HG02870 (cell line): Measurements from ENCODE around the gene CPVL.

ENCODE experiments used
- ATAC-seq: cut with Tn5 transposase; IDR thresholded peaks from one replicate; pipeline ENCODE4 v1.9.1; 2021; ENCODE audit warnings: mild to moderate bottlenecking, moderate library complexity; ENCODE audit not compliant: unreplicated experiment

CPVL gene

DNA sequence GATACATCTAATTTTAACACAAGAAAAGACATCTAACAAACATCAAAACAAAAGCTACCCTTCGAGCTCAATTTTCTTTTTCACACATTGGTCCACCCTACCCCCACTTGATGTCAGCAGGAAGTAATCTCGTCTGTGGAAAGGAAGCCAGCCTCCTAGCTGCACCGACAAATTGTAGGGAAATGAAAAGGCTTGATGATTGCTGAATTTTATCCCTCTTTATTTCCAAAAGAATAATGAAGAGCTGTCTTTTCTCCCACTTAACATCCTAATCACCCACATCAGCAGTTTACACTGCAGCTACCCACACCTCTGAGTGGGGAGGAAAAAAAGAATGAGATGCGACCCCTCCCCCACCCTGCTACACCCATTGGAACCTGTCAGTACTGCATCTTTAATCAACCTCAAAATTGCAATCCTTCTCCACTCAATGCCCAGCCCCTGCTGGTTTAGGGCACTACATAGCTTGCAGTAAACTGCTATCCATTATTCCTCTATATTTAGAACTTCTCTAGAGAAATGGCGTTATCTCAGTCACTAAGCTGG is 10.6 kb upstream of the CPVL start:
- ATAC-seq, result no peak

DNA sequence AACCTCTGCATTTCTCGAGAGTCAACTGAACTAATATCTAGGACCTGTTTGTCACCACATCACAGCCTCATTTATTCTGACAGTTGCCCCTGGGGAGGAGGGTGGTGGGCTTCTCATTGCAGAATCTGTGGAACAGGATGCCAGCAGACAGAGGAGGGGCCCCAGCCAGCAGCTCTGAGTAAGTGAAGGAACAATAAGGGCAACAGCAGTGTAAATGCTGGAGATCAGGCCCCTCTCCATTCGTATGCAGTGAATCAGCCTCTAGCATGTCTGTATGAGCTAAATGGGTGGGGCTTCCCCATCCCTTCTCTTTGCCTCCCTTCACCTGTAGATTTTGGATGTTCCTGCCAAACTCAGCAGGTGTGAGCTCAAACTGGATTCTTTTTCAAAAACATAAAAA is 7.7 kb upstream of the CPVL start:
- ATAC-seq, result no peak

DNA sequence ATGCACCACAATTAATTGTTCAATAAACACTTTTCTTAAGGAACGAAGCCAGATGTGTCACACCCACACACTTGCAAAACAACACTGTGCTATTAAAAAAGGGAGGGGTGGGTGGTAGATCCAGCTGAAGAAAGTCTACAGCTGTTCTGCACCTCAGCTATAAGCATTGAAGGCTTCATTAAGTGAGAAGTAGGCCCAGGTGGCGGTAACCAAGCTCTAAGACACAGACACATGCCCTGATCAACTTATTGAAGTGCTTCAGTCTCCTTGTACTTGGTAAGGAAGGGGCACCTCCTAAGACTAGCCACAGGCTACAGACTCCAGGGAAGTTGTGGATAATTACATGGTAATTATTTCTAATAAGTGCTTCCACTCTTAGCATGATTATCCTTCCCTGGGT is 4.5 kb upstream of the CPVL start:
- ATAC-seq, result no peak

DNA sequence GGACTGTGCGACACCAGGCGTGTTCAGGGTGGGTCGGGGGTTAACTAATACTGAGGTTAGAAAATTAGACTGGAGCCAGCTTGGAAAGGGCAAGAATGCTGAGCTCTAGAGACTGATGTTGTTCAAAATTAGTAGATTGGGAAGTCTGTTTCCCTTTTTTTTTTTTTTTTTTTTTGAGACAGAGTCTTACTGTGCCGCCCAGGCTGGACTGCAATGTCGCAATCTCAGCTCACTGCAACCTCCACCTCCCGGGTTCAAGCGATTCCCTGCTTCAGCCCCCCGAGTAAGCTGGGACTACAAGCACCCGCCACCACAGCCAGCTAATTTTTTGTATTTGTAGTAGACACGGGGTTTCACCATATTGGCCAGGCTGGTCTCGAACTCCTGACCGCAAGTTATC is 2.7 kb upstream of the CPVL start:
- ATAC-seq, result no peak

DNA sequence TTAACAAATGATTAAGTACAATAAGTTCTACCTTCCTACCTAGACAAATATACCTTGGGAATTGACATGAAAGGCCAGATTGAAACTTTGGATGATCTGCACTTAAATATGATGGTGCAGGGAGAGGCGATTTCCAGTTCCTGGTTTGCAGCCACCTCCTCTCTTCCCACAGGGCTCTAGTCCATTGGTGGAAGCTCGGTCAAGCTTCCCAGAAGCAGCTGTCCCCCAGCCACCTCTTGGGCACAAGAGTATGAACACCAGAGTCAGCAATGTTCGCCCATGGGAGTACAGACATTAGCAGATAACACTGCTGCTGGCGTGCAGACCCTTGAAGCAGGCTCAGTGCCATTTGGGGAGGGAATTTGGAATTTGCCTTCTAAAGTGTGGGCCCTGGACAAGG is 1.5 kb upstream of the CPVL start:
- ATAC-seq, result no peak

DNA sequence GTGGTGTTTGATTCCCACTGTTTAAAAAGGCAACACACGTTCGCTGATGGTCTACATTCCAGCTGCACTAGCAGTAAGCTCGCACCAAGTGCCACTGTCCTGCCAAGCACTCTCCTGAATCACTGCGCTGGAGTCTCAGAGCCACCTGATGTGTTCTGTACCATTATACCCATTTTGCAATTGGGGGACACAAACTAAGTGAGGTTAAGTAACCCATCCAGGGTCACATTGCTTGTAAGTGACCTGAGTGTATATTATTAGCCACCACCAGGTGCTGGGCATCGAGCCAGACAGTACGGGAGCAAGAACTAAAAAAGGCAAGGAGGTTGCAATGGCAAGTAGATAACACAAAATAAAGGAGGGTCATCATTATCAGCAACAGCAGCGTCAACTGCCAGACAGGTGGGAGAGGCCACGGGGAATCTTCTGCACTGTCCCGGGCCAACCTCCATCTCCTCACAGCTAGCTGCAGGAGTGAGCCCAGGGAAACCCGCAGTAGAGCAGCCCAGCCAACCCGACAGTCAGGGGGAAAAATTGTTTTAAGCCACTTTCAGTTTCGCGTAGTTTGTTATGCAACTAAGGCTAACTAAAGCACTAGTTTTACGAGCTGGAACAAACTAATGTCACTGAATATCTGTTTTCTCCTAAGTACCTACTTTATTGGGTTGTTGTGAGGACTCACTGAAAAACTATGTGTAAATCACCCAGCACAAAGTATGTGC is 712 bp upstream of the CPVL start:
- no peak for ATAC-seq

DNA sequence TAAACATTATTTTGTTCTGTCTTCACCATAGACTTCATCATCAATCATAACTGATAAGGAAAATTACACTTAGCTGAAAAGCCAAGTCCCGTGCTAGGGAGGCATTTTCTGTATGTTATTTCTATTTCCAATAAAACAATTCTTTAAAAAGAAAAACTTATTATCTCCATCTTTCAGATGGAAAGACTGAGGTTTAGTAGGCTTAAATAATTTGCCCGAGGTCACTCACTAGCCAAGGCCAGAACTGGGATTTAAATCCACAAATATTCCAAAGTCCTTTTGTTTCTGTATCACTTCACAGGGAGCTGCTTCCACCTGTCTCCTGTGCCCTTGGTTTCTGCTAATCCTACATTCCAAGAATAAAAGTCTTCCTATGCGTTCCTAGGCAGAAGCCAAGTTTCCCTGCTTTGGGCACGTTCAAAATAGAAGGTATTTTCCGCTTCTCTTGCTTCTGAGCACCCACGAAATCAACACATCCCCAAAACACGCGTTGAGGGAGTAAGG is 732 bp downstream of the CPVL start:
- ATAC-seq, result no peak

DNA sequence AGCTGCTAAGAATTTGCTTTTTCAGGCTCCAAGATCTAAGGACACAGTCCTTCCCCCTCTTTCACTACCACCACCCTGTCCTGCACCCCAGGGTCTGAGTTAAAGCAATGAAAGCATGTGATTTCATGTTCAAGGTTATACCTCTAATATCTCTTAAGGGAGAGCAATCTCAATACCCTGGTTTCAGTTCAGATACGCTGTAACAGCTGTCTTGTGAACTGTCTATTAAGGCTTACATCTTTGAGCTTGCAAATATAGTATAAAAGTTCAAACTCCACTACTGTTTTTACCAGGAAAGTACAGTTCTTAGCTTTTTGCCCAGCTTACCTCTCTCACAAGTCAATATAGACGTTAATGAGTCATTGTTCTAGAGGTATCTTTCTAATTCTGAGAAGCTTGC is 2.6 kb downstream of the CPVL start:
- no peak for ATAC-seq

DNA sequence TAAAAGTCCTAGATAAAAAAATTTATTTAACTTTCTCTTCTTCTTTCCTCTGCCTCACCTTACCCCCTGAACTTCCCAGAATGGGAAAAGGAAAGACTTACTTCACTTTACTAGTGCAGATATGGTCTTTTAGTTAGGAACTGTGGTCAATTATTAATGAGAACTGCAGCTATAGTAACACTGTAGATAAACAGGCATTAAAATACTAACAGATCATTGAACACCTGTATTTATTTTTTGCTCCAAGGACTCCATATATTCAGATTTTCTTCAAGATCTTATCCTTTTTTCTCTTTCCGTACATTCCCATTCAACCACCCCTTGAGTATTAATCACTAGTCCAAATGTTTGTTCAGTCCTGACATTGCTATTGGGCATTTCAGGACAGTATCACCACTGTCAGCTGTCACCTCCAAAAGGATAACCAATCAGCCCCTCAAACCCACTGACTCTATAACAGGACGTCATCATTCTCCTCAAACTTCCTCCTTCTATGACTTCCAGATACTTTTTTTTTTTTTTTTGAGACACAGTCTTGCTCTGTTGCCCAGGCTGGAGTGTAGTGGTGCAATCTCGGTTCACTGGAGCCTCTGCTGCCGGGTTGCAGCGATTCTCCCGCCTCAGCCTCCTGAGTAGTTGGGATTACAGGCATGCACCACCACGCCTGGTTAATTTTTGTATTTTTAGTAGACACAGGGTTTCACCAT is 4.2 kb downstream of the CPVL start:
- ATAC-seq, result no peak

DNA sequence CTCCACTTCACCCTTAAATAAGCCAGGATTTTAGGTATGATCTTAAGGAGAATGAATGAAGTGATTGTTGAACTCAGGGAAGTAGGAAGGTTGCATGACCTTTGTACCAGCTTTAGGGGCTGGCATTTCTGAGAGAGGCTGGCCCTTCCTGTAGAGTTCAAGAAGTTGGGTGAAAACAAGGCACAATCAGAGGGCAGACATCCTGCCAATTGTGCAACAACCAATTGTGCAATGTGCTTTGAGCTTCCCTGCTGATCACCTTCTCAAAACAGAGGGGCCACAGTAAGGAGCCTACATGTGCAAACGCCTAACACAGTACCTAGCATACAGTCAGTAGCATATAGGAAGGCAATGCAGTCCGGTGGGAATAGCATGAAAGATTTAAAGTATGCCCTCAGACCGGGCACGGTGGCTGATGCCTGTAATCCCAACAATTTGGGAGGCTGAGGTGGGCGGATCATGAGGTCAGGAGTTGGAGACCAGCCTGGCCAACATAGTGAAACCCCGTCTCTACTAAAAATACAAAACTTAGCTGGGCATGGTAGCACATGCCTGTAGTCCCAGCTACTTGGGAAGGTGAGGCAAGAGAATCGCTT is 5.4 kb downstream of the CPVL start:
- ATAC-seq, result no peak

DNA sequence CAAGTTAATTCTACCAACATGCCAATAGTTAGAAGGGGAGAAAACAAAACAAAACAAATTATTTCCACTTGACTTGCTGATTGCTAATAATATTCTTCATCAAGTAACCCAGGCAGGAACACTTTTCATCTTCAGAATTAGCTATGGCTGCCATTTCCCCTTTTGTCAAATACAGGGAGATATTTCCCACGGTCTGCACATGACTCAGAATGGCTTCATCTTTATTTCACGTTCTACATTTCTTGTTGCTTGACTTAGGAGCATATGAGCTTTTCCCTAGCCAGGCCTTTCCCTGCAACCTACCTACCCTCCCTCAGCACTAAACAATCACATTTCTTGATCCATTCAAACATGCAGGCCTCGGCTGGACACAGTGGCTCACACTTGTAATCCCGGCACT is 6.5 kb downstream of the CPVL start:
- no peak for ATAC-seq

DNA sequence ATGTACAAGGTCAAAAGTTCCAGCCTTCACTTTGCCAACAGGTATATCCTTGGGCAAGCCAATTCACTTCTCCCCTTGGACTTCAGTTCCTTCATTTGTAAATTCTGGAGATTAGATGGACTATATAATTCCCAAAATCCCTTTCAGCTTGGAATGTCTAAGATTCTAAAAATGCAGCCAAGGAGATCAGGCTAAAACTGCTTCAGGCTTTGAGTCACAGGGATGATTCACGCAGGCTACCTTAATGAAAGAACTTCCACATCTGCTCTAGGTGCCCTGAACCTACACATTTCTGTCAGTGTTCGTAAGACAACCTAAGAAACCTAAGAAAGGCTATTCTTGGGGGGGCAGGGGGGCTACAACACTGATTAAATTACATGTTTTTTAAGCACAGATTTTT is 7.1 kb downstream of the CPVL start:
- no peak for ATAC-seq

DNA sequence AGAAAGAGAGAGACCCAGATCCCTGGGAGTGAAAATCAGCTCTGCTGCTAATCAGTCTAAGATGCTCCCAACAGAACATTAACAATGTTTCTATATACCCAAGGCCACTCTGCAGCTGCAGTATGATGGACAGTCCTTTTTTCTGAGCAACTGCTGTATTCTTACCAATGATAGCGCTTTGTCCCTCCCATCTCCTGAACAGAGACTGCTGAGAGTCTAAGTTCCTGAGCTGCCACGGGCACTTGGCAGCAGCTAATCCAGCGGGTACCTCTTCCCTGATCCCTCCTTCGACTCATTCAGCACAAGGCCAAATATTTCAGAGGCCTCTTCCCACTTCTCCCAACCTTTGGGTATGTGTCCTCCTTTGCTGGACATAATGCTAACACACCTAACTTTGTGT is 7.7 kb downstream of the CPVL start:
- no peak for ATAC-seq

DNA sequence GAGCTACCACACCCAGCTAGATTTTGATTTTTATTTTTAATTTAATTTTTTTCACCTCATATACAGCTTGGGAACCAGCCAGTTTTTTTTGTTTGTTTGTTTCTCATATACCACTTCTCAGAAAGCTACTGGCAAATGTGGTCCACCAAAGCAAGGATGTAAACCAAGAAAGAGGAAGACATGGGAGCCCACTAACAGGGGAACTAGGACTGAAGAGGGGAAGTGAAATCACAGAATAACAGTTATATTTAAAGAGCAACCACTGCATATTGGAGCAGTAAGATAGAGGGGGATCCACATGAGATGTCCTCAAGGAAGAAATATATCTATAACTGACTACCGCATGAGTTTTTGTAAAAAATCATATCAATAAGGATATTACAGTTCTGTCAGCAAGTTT is 10.5 kb downstream of the CPVL start:
- ATAC-seq, result no peak

DNA sequence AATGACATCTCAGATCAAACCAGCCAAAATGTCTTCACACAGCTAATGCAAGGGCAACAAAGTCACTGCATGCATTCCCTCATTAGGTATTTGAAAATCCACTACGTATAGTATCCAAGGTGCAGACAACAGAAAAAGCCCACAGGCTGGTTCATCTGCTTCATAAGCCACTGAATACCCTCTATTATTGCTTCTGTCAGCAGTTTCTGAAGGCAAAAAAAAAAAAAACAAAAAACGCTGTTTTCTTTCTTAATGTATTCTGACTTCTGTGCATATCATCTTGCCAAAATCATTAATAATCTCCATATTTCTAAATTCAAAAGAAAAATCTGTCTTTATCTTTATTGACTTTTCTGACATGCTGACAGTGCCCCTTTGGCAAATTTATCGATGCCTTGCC is 13.4 kb downstream of the CPVL start:
- ATAC-seq, result no peak

DNA sequence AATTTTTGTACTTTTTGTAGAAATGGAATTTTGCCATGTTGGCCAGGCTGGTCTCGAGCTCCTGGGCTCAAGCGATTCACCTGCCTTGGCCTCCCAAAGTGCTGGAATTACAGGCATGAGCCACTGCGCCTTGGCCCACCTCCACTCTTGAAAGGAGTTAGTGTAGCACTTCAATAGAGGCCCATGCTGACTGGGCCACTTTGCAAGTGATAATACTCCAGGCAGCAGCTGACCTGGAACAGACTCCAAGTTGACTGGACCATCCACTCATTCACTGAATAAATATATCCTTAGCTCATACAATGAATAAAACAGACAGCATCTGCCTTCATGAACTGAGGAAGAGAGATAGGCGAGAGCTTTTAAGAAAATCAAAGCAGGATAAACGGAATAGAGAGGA is 14.7 kb downstream of the CPVL start:
- no peak for ATAC-seq

DNA sequence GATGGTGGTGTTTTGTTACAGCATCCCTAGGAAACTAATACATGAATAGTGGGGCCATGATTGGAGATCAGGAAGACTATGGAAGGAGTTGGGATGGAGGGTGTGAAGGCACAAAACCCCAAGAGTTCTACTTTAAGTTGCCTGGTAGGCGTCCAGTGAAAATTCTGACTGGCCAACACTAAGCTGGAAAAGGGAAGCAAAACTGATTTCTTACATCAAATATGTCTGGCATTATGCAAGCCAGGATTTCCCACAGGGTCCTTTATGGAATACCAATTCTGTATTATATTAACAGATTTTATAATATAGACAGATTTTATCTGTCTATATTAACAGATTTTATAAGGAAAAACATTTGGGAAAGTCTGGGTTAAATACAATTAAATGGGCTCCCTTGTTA is 16.2 kb downstream of the CPVL start:
- ATAC-seq, result no peak

DNA sequence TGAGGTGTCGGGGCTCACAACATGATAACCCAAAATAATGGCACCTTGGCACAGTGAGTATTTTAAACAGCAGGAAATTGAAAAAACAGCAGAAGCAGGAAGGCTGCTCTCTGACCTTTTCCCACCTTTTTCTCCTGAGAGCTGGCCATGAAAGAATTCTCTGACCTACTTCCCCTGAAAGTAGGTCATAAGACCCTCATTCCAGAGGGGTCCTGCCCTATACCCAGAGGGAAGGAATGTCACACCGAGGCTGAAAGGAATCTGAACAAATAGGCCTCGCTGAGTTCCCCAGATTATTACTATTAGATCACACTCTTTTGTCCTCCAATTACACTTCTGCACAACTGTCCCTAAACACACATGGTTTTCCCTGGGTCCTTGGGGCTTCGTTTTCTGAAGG is 18.8 kb downstream of the CPVL start:
- no peak for ATAC-seq

DNA sequence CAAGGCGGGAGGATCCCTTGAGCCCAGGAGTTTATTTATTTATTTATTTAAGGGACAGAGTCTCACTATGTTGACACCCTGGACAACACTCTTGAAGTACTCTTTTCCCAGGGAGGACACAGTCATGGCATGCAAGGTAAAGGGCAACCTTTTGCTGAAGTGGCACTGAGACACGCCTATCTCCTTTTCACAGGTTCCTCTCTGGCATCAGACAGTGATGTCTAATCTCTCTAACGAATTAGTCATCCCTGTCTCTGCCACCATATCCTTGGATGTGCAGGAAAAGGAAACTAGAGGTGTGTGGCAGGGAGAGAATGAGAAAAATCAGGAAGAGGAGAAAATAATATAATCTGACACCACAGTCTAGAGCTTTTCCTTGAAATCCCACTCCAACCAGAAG is 19.5 kb downstream of the CPVL start:
- ATAC-seq, result no peak

DNA sequence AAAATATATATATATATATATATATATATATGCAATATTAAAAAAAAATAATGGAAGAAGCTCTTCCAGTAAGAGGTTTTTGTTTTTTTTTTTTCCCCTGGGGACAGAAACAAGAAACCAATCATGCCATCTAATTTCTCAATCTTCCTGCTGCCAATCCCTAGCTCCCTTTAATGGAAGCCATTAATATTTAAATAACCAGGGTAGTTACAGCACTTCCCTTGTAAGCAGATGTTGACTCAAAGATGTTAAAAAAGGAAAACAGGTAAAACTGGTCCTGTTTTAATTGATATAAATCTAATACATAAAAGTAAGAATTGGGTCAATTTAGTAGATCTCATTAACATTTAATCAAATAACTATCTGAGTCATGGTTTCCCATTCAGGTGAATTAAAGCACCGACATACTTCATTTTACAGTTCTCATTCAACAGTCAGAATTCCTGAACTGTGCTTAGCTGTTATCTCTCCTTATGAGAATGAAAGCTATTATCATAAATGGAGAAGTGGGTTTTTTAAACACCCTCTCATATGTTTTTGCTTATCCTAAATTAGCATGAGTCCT is 22.6 kb downstream of the CPVL start:
- ATAC-seq, result no peak

DNA sequence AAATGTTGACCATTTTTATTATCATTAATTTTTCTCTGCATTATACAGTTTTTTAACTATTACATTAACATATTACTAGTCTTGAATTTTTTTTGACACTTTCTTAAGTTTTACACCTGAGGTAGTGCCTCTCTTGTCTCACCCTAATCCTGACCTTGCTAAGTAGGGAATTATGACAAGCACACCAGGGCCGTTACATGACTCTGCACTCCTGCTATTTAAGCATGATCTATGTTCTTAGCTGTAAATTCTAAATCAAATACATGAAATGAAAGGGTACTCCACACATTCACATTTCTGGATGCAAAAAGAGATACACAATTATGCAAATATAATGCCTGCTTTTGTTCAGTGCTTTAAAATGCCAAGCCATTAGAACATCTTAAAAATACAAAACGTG is 23.6 kb downstream of the CPVL start:
- ATAC-seq, result no peak

DNA sequence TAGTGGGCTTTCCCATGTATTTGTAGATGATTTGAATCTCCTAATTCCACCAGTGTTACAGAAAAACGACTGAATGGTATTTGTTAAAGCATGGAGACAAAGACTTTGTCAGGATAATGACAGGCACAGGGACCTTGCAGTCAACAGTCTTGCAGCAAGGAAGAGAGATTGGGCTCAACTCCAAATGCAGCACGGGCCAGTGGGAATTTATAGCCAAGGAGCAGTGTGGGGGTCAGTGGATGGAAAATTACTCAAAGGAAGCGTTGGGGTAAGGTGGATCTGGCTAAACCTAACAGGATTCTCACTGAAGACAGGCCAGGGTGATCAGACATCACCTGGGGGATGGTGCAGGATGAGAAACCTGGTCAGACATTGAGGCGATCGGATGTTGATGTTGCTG is 24.3 kb downstream of the CPVL start:
- ATAC-seq, result no peak
